OCI-LY1 (cell line): ENCODE results near the gene PARVA.

ENCODE experiments used
- H2AFZ ChIP-seq: fragments of 200-600 bp; sonication (generic), shearing (Covaris generic); 2 replicates; pipeline ENCODE4 v1.6.0; 2014; ENCODE audit warnings: antibody characterized with exemption, mild to moderate bottlenecking, low read length
- H3F3A ChIP-seq: fragments of 200-600 bp; sonication (generic), shearing (Covaris generic); 2 replicates; pipeline ENCODE4 v1.6.0; 2014; ENCODE audit warnings: mild to moderate bottlenecking, antibody characterized with exemption, low read length, moderate library complexity; ENCODE audit not compliant: insufficient read depth
- H3K27ac ChIP-seq: fragments of 200-600 bp; sonication (generic); 2 replicates; pipeline ENCODE4 v1.5.1; 2014; ENCODE audit warnings: low read length, mixed run types, mild to moderate bottlenecking, low read depth; ENCODE audit not compliant: poor library complexity, severe bottlenecking
- H3K27me3 ChIP-seq: fragments of 200-600 bp; sonication (generic); 2 replicates; pipeline ENCODE4 v1.6.0; 2014; ENCODE audit warnings: antibody characterized with exemption, mild to moderate bottlenecking, low read length, moderate library complexity; ENCODE audit not compliant: insufficient read depth
- H3K36me3 ChIP-seq: fragments of 200-600 bp; sonication (generic); 2 replicates; pipeline ENCODE4 v1.6.1; 2014; ENCODE audit warnings: mild to moderate bottlenecking, antibody characterized with exemption, low read length, moderate library complexity, mixed read lengths; ENCODE audit not compliant: insufficient read depth
- H3K4me1 ChIP-seq: fragments of 200-600 bp; sonication (generic); 2 replicates; pipeline ENCODE4 v1.5.1; 2014; ENCODE audit warnings: mild to moderate bottlenecking, low read length, moderate library complexity; ENCODE audit not compliant: insufficient read depth, severe bottlenecking
- H3K4me2 ChIP-seq: fragments of 200-600 bp; sonication (generic), shearing (Covaris generic); 2 replicates; pipeline ENCODE4 v1.6.1; 2014; ENCODE audit warnings: low read length
- H3K4me3 ChIP-seq: fragments of 200-600 bp; sonication (generic); 2 replicates; pipeline ENCODE4 v1.5.1; 2014; ENCODE audit warnings: low read length, low read depth, mild to moderate bottlenecking, mixed read lengths; ENCODE audit not compliant: poor library complexity, severe bottlenecking
- H3K79me2 ChIP-seq: fragments of 200-600 bp; shearing (Covaris generic); 2 replicates; pipeline ENCODE4 v1.6.1; 2016; ENCODE audit warnings: mixed run types, low read length, mixed read lengths; ENCODE audit not compliant: insufficient read depth
- H3K9ac ChIP-seq: fragments of 200-600 bp; sonication (generic), shearing (Covaris generic); 2 replicates; pipeline ENCODE4 v1.6.1; 2014; ENCODE audit warnings: mild to moderate bottlenecking, low read length, mixed read lengths
- H3K9me2 ChIP-seq: fragments of 200-600 bp; sonication (generic), shearing (Covaris generic); 2 replicates; pipeline ENCODE4 v1.6.1; 2014; ENCODE audit warnings: low read depth, mild to moderate bottlenecking, low read length, mixed read lengths
- H3K9me3 ChIP-seq: fragments of 200-600 bp; shearing (Covaris generic); 2 replicates; pipeline ENCODE4 v1.6.1; 2014; ENCODE audit warnings: low read length, mixed read lengths
- H4K20me1 ChIP-seq: fragments of 200-600 bp; sonication (generic), shearing (Covaris generic); 2 replicates; pipeline ENCODE4 v1.6.0; 2016; ENCODE audit warnings: mild to moderate bottlenecking, low read length; ENCODE audit not compliant: insufficient read depth
- CTCF ChIP-seq: fragments of 200-600 bp; sonication (generic), shearing (Covaris generic); IDR thresholded peaks from 2 replicates; pipeline ENCODE4 v1.5.1; 2017; ENCODE audit warnings: mild to moderate bottlenecking, antibody characterized with exemption, low read length, moderate library complexity, mixed read lengths
- EZH2 ChIP-seq: fragments of 200-600 bp; sonication (generic), shearing (Covaris generic); IDR thresholded peaks from 2 replicates; pipeline ENCODE4 v1.8.0; 2017; ENCODE audit warnings: borderline replicate concordance, mixed run types, mild to moderate bottlenecking, antibody characterized with exemption, low read length, moderate library complexity, mixed read lengths

Gene PARVA

GRCh38 chr11:12408156-12408770 lies 30.9 kb downstream of the PARVA start:
- Histone ChIP-seq H3K4me2 (no peak overlapping the region), H3K9ac (no peak overlapping the region), H3K4me1 (no peaks in the 10 kb centered on the region), H2AFZ (no peak overlapping the region), H4K20me1 (no peaks in the 10 kb centered on the region), H3K9me2 (no peaks in the 10 kb centered on the region), H3K27ac (no peak overlapping the region), H3F3A (no peaks in the 10 kb centered on the region), H3K36me3 (no peaks in the 10 kb centered on the region), H3K27me3 (no peaks in the 10 kb centered on the region), H3K9me3 (no peaks in the 10 kb centered on the region), H3K4me3 (no peak overlapping the region), H3K79me2 (no peaks in the 10 kb centered on the region)
- no peak for TF ChIP-seq EZH2
- no peak for TF ChIP-seq CTCF

- H3K9me2 ChIP-seq, result no peaks in the 10 kb centered on the region
- H2AFZ ChIP-seq, result no peak overlapping the region
- no peak overlapping the region for H3K4me2 ChIP-seq
- no peaks in the 10 kb centered on the region for H3K4me1 ChIP-seq
- H4K20me1 ChIP-seq, result no peaks in the 10 kb centered on the region
- H3K9ac ChIP-seq, result no peak overlapping the region
- H3K79me2 ChIP-seq, result no peaks in the 10 kb centered on the region
- no peaks in the 10 kb centered on the region for H3K36me3 ChIP-seq
- H3K4me3 ChIP-seq, result no peak overlapping the region
- H3K9me3 ChIP-seq, result no peaks in the 10 kb centered on the region
- no peaks in the 10 kb centered on the region for H3K27me3 ChIP-seq
- TF ChIP-seq EZH2, result no peak
- TF ChIP-seq CTCF, result no peak
- no peak overlapping the region for H3K27ac ChIP-seq
- no peaks in the 10 kb centered on the region for H3F3A ChIP-seq
These were observed 32.2 kb downstream of the PARVA start for GRCh38 chr11:12409621-12410005.

GRCh38 chr11:12410006-12410728 lies 32.8 kb downstream of the PARVA start:
- H3K4me2 ChIP-seq, result no peak overlapping the region
- H3K36me3 ChIP-seq, result no peaks in the 10 kb centered on the region
- no peak for TF ChIP-seq EZH2
- TF ChIP-seq CTCF, result no peak
- H3K9me3 ChIP-seq, result no peaks in the 10 kb centered on the region
- H2AFZ ChIP-seq, result no peak overlapping the region
- no peak overlapping the region for H3K9ac ChIP-seq
- no peaks in the 10 kb centered on the region for H3K9me2 ChIP-seq
- H3K27ac ChIP-seq, result no peak overlapping the region
- H3F3A ChIP-seq, result no peaks in the 10 kb centered on the region
- no peaks in the 10 kb centered on the region for H4K20me1 ChIP-seq
- no peaks in the 10 kb centered on the region for H3K27me3 ChIP-seq
- H3K4me1 ChIP-seq, result no peaks in the 10 kb centered on the region
- no peak overlapping the region for H3K4me3 ChIP-seq
- no peaks in the 10 kb centered on the region for H3K79me2 ChIP-seq
